ENCODE results near the gene TIAM1.

TIAM1 gene

GRCh38 chr21:31288191-31288590 lies 55.9 kb downstream of the TIAM1 start:
- DNase-seq (ENCODE audit: low spot score) (no peak), FAIRE-seq (no peak)

GRCh38 chr21:31287201-31287600 lies 56.9 kb downstream of the TIAM1 start:
- no peak for DNase-seq (ENCODE audit: low spot score)
- no peak for FAIRE-seq

GRCh38 chr21:31286621-31287020 lies 57.4 kb downstream of the TIAM1 start:
- FAIRE-seq: no peak
- DNase-seq (ENCODE audit: low spot score): no peak

GRCh38 chr21:31284797-31285397 lies 59.2 kb downstream of the TIAM1 start:
- FAIRE-seq (no peak), DNase-seq (ENCODE audit: low spot score) (no peak)

- FAIRE-seq: no peak
- no peak for DNase-seq (ENCODE audit: low spot score)
Measured at GRCh38 chr21:31283025-31283424, 61.0 kb downstream of the TIAM1 start.

GRCh38 chr21:31282095-31282709 lies 61.9 kb downstream of the TIAM1 start:
- no peak for FAIRE-seq
- DNase-seq (ENCODE audit: low spot score): peak; percentile 47

GRCh38 chr21:31281561-31281960 lies 62.5 kb downstream of the TIAM1 start:
- FAIRE-seq: no peak
- no peak for DNase-seq (ENCODE audit: low spot score)

GRCh38 chr21:31279986-31280385 lies 64.1 kb downstream of the TIAM1 start:
- FAIRE-seq: no peak
- no peak for DNase-seq (ENCODE audit: low spot score)

- DNase-seq (ENCODE audit: low spot score) (no peak), FAIRE-seq (no peak)
Measured at GRCh38 chr21:31279214-31279613, 64.8 kb downstream of the TIAM1 start.

- FAIRE-seq (no peak), DNase-seq (ENCODE audit: low spot score) (no peak)
Measured at GRCh38 chr21:31278511-31279130, 65.4 kb downstream of the TIAM1 start.

- DNase-seq (ENCODE audit: low spot score): no peak
- FAIRE-seq: no peak
Measured at GRCh38 chr21:31276663-31277062, 67.4 kb downstream of the TIAM1 start.

GRCh38 chr21:31275901-31276300 lies 68.2 kb downstream of the TIAM1 start:
- no peak for FAIRE-seq

GRCh38 chr21:31273278-31273677 lies 70.8 kb downstream of the TIAM1 start:
- DNase-seq (ENCODE audit: low spot score) (no peak), FAIRE-seq (no peak)

More at GRCh38 chr21:31275901-31276300, 68.2 kb downstream of the TIAM1 start:
- no peak for DNase-seq (ENCODE audit: low spot score)

GRCh38 chr21:31268090-31268489 lies 76.0 kb downstream of the TIAM1 start:
- FAIRE-seq: no peak
- DNase-seq (ENCODE audit: low spot score): no peak

- no peak for FAIRE-seq
Measured at GRCh38 chr21:31267644-31268043, 76.4 kb downstream of the TIAM1 start.

GRCh38 chr21:31266241-31266640 lies 77.8 kb downstream of the TIAM1 start:
- FAIRE-seq: no peak

More at GRCh38 chr21:31267644-31268043, 76.4 kb downstream of the TIAM1 start:
- no peak for DNase-seq (ENCODE audit: low spot score)

GRCh38 chr21:31265366-31266013 lies 78.6 kb downstream of the TIAM1 start:
- DNase-seq (ENCODE audit: low spot score): no peak
- no peak for FAIRE-seq

More at GRCh38 chr21:31266241-31266640, 77.8 kb downstream of the TIAM1 start:
- no peak for DNase-seq (ENCODE audit: low spot score)

- DNase-seq (ENCODE audit: low spot score) (no peak), FAIRE-seq (no peak)
Measured at GRCh38 chr21:31264574-31264973, 79.5 kb downstream of the TIAM1 start.

GRCh38 chr21:31262728-31263127 lies 81.3 kb downstream of the TIAM1 start:
- DNase-seq (ENCODE audit: low spot score): no peak
- FAIRE-seq: no peak

GRCh38 chr21:31261759-31262158 lies 82.3 kb downstream of the TIAM1 start:
- FAIRE-seq (no peak), DNase-seq (ENCODE audit: low spot score) (no peak)

- no peak for DNase-seq (ENCODE audit: low spot score)
- no peak for FAIRE-seq
Measured at GRCh38 chr21:31260790-31261189, 83.3 kb downstream of the TIAM1 start.

GRCh38 chr21:31258073-31258472 lies 86.0 kb downstream of the TIAM1 start:
- no peak for FAIRE-seq
- no peak for DNase-seq (ENCODE audit: low spot score)
